BLaER1 (cell line): ENCODE measurements around the gene SNCG.
"Not testable (repeated sequence)": the region's sequence is repeated elsewhere in the genome, so short reads cannot be mapped to it uniquely, and the experiment has no call there.

Experiments
- H3K27ac ChIP-seq: shearing (Covaris generic); formaldehyde crosslinking; 2 replicates; pipeline ENCODE4 v1.8.1; 2022
- H3K27me3 ChIP-seq: shearing (Covaris generic); formaldehyde crosslinking; 2 replicates; pipeline ENCODE4 v1.8.1; 2022
- H3K36me3 ChIP-seq: shearing (Covaris generic); formaldehyde crosslinking; 2 replicates; pipeline ENCODE4 v1.8.1; 2022
- H3K4me1 ChIP-seq: shearing (Covaris generic); formaldehyde crosslinking; 2 replicates; pipeline ENCODE4 v1.8.1; 2022
- H3K4me2 ChIP-seq: shearing (Covaris generic); formaldehyde crosslinking; 2 replicates; pipeline ENCODE4 v1.8.1; 2022
- H3K4me3 ChIP-seq: shearing (Covaris generic); formaldehyde crosslinking; 2 replicates; pipeline ENCODE4 v1.8.1; 2022
- H3K9ac ChIP-seq: shearing (Covaris generic); formaldehyde crosslinking; 2 replicates; pipeline ENCODE4 v1.8.1; 2022
- H3K9me3 ChIP-seq: shearing (Covaris generic); formaldehyde crosslinking; 2 replicates; pipeline ENCODE4 v1.8.1; 2022
- H4K20me1 ChIP-seq: shearing (Covaris generic); formaldehyde crosslinking; 2 replicates; pipeline ENCODE4 v1.8.1; 2022
- Cebpa-rat ChIP-seq: shearing (Covaris generic); IDR thresholded peaks from 2 replicates; pipeline ENCODE4 v1.8.1; 2022

The SNCG gene

GRCh38 chr10:86944471-86944870 is 13.9 kb upstream of the SNCG start:
- no peak overlapping the region for H3K27ac ChIP-seq
- H3K36me3 ChIP-seq: no peaks in the 10 kb centered on the region
- H3K4me1 ChIP-seq: no peaks in the 10 kb centered on the region
- H3K27me3 ChIP-seq: no peaks in the 10 kb centered on the region
- H3K9ac ChIP-seq: no peak overlapping the region
- H3K9me3 ChIP-seq: 0 out of 2 replicates have a peak, but pooled peaks cover 5% of the 10 kb centered on the region
- H3K4me2 ChIP-seq: no peak overlapping the region
- no peak overlapping the region for H3K4me3 ChIP-seq
- TF ChIP-seq Cebpa-rat: no peak
- no peaks in the 10 kb centered on the region for H4K20me1 ChIP-seq

GRCh38 chr10:86944907-86945306 is 13.5 kb upstream of the SNCG start:
- H3K27ac ChIP-seq: no peak overlapping the region
- no peak for TF ChIP-seq Cebpa-rat
- H3K9ac ChIP-seq: no peak overlapping the region

GRCh38 chr10:86945361-86946212 is 12.8 kb upstream of the SNCG start:
- Histone ChIP-seq H3K27ac (no peak overlapping the region), H3K36me3 (no peaks in the 10 kb centered on the region), H3K4me3 (no peak overlapping the region), H3K9me3 (0 out of 2 replicates have a peak, but pooled peaks cover 6% of the 10 kb centered on the region), H4K20me1 (no peaks in the 10 kb centered on the region), H3K4me1 (no peaks in the 10 kb centered on the region), H3K4me2 (no peak overlapping the region), H3K9ac (no peak overlapping the region), H3K27me3 (no peaks in the 10 kb centered on the region)
- no peak for TF ChIP-seq Cebpa-rat

More at GRCh38 chr10:86944907-86945306, 13.5 kb upstream of the SNCG start:
- no peaks in the 10 kb centered on the region for H3K4me1 ChIP-seq
- H3K4me2 ChIP-seq: no peak overlapping the region
- 0 out of 2 replicates have a peak, but pooled peaks cover 5% of the 10 kb centered on the region for H3K9me3 ChIP-seq
- no peaks in the 10 kb centered on the region for H4K20me1 ChIP-seq
- no peaks in the 10 kb centered on the region for H3K27me3 ChIP-seq
- no peaks in the 10 kb centered on the region for H3K36me3 ChIP-seq
- no peak overlapping the region for H3K4me3 ChIP-seq

- Histone ChIP-seq H3K9me3 (peaks cover 10% of the 10 kb centered on the region; the same call in 1 of the 2 replicates), H3K9ac (no peak overlapping the region), H3K27ac (no peak overlapping the region), H3K4me2 (no peak overlapping the region), H3K4me1 (no peaks in the 10 kb centered on the region), H3K27me3 (no peaks in the 10 kb centered on the region), H3K4me3 (no peak overlapping the region), H4K20me1 (no peaks in the 10 kb centered on the region), H3K36me3 (no peaks in the 10 kb centered on the region)
- no peak for TF ChIP-seq Cebpa-rat
These were observed 11.9 kb upstream of the SNCG start for GRCh38 chr10:86946213-86947155.

GRCh38 chr10:86947806-86948205 is 10.6 kb upstream of the SNCG start:
- not testable (repeated sequence) for H3K27ac ChIP-seq, H3K4me2 ChIP-seq, H3K9ac ChIP-seq, H3K36me3 ChIP-seq, H3K4me1 ChIP-seq, H3K4me3 ChIP-seq, H4K20me1 ChIP-seq, H3K27me3 ChIP-seq
- peaks cover 21% of the 10 kb centered on the region for H3K9me3 ChIP-seq

- Histone ChIP-seq H3K9ac (no peak overlapping the region), H3K4me1 (no peaks in the 10 kb centered on the region), H3K36me3 (no peaks in the 10 kb centered on the region), H3K27ac (no peak overlapping the region), H3K4me3 (no peak overlapping the region), H4K20me1 (no peaks in the 10 kb centered on the region), H3K4me2 (no peak overlapping the region), H3K9me3 (peaks cover 28% of the 10 kb centered on the region), H3K27me3 (no peaks in the 10 kb centered on the region)
- no peak for TF ChIP-seq Cebpa-rat
These were observed 8.1 kb upstream of the SNCG start for GRCh38 chr10:86950349-86950748.

- no peak overlapping the region for H3K4me2 ChIP-seq
- no peak overlapping the region for H3K9ac ChIP-seq
- no peaks in the 10 kb centered on the region for H3K27me3 ChIP-seq
- H3K4me1 ChIP-seq: no peaks in the 10 kb centered on the region
- H4K20me1 ChIP-seq: no peaks in the 10 kb centered on the region
- peaks cover 28% of the 10 kb centered on the region for H3K9me3 ChIP-seq
- TF ChIP-seq Cebpa-rat: no peak
- no peak overlapping the region for H3K4me3 ChIP-seq
- H3K27ac ChIP-seq: no peak overlapping the region
- no peaks in the 10 kb centered on the region for H3K36me3 ChIP-seq
These were observed 7.1 kb upstream of the SNCG start for GRCh38 chr10:86951184-86951761.

- Histone ChIP-seq H3K27ac (no peak overlapping the region), H3K4me1 (peaks cover 5% of the 10 kb centered on the region), H3K36me3 (no peaks in the 10 kb centered on the region), H3K4me3 (no peak overlapping the region), H4K20me1 (no peaks in the 10 kb centered on the region), H3K9me3 (peaks cover 28% of the 10 kb centered on the region), H3K4me2 (no peak overlapping the region), H3K27me3 (no peaks in the 10 kb centered on the region), H3K9ac (no peak overlapping the region)
- no peak for TF ChIP-seq Cebpa-rat
These were observed 6.3 kb upstream of the SNCG start for GRCh38 chr10:86952106-86952505.

GRCh38 chr10:86952697-86953096 is 5.7 kb upstream of the SNCG start:
- H3K4me2 ChIP-seq, H3K27me3 ChIP-seq, H3K9ac ChIP-seq, H3K4me3 ChIP-seq, H4K20me1 ChIP-seq, H3K27ac ChIP-seq, H3K36me3 ChIP-seq: not testable (repeated sequence)
- peaks cover 28% of the 10 kb centered on the region for H3K9me3 ChIP-seq
- H3K4me1 ChIP-seq: peaks cover 11% of the 10 kb centered on the region
